SK-N-SH treated with all-trans-retinoic acid at 6 μM for 48 hours (cell line): ENCODE measurements around the gene MAP4K4.

Source experiments
- ATAC-seq: fragments of 200-7000 bp; cut with Tn5 transposase; 3 replicates; pipeline ENCODE4 v1.9.1; 2020; ENCODE audit warnings: mild to moderate bottlenecking, moderate library complexity
- ARNTL ChIP-seq: fragments of 450-650 bp; formaldehyde crosslinking; IDR thresholded peaks from 2 replicates; pipeline ENCODE4 v1.5.0; 2020; ENCODE audit warnings: low read depth, mild to moderate bottlenecking, moderate library complexity, borderline replicate concordance
- BACH2 ChIP-seq: fragments of 250-450 bp; sonication (Bioruptor Pico); IDR thresholded peaks from 2 replicates; pipeline ENCODE4 v1.9.0; 2021; ENCODE audit warnings: mild to moderate bottlenecking, borderline replicate concordance
- CREB5 ChIP-seq: fragments of 250-450 bp; sonication (Bioruptor Pico); IDR thresholded peaks from 2 replicates; pipeline ENCODE4 v1.5.1; 2020; ENCODE audit warnings: low read depth, mild to moderate bottlenecking, moderate library complexity
- CSDC2 ChIP-seq: fragments of 250-450 bp; sonication (Bioruptor Pico); IDR thresholded peaks from 2 replicates; pipeline ENCODE4 v1.5.0; 2020; ENCODE audit warnings: mild to moderate bottlenecking, moderate library complexity
- CSRNP3 ChIP-seq: fragments of 250-450 bp; sonication (Bioruptor Pico); IDR thresholded peaks from 2 replicates; pipeline ENCODE4 v1.5.1; 2021; ENCODE audit warnings: mild to moderate bottlenecking, moderate library complexity
- GLIS3 ChIP-seq: fragments of 250-450 bp; sonication (Bioruptor Pico); IDR thresholded peaks from 2 replicates; pipeline ENCODE4 v1.5.0; 2020; ENCODE audit warnings: mild to moderate bottlenecking, moderate library complexity
- ISL1 ChIP-seq: fragments of 250-450 bp; sonication (Bioruptor Pico); IDR thresholded peaks from 2 replicates; pipeline ENCODE4 v2.1.2; 2022; ENCODE audit warnings: mild to moderate bottlenecking, moderate library complexity
- OSR1 ChIP-seq: fragments of 250-450 bp; sonication (Bioruptor Pico); IDR thresholded peaks from 2 replicates; pipeline ENCODE4 v1.8.0; 2022; ENCODE audit warnings: moderate library complexity, mild to moderate bottlenecking, inconsistent platforms
- PATZ1 ChIP-seq: fragments of 250-450 bp; sonication (Bioruptor Pico); IDR thresholded peaks from 2 replicates; pipeline ENCODE4 v1.8.0; 2020; ENCODE audit warnings: mild to moderate bottlenecking, moderate library complexity, borderline replicate concordance
- POU6F1 ChIP-seq: fragments of 250-450 bp; sonication (Bioruptor Pico); IDR thresholded peaks from 2 replicates; pipeline ENCODE4 v1.8.0; 2021; ENCODE audit warnings: low read depth, mild to moderate bottlenecking, moderate library complexity, borderline replicate concordance
- PPARA ChIP-seq: fragments of 250-450 bp; sonication (Bioruptor Pico); IDR thresholded peaks from 2 replicates; pipeline ENCODE4 v1.5.0; 2020; ENCODE audit warnings: mild to moderate bottlenecking, borderline replicate concordance
- SNAI2 ChIP-seq: fragments of 250-450 bp; sonication (Bioruptor Pico); IDR thresholded peaks from 2 replicates; pipeline ENCODE4 v1.5.0; 2020; ENCODE audit warnings: mild to moderate bottlenecking, moderate library complexity
- TCF4 ChIP-seq: fragments of 250-450 bp; sonication (Bioruptor Pico); IDR thresholded peaks from 2 replicates; pipeline ENCODE4 v1.8.0; 2021; ENCODE audit warnings: mild to moderate bottlenecking, moderate library complexity, borderline replicate concordance
- TOX ChIP-seq: fragments of 250-450 bp; sonication (Bioruptor Pico); IDR thresholded peaks from 2 replicates; pipeline ENCODE4 v1.8.0; 2021; ENCODE audit warnings: mild to moderate bottlenecking, moderate library complexity, borderline replicate concordance
- TSHZ2 ChIP-seq: fragments of 250-450 bp; sonication (Bioruptor Pico); IDR thresholded peaks from 2 replicates; pipeline ENCODE4 v1.5.0; 2020; ENCODE audit warnings: mild to moderate bottlenecking, moderate library complexity
- ZC3H10 ChIP-seq: fragments of 250-450 bp; sonication (Bioruptor Pico); IDR thresholded peaks from 2 replicates; pipeline ENCODE4 v1.5.1; 2021; ENCODE audit warnings: mild to moderate bottlenecking, moderate library complexity
- ZFP3 ChIP-seq: fragments of 250-450 bp; sonication (Bioruptor Pico); IDR thresholded peaks from 2 replicates; pipeline ENCODE4 v1.5.0; 2020; ENCODE audit warnings: mild to moderate bottlenecking, moderate library complexity
- ZFP30 ChIP-seq: fragments of 450-650 bp; formaldehyde crosslinking; IDR thresholded peaks from 2 replicates; pipeline ENCODE4 v1.5.0; 2022; ENCODE audit warnings: mild to moderate bottlenecking, moderate library complexity
- ZNF565 ChIP-seq: fragments of 450-650 bp; formaldehyde crosslinking; conservative IDR thresholded peaks from 2 replicates; pipeline ENCODE4 v1.5.0; 2020; ENCODE audit warnings: low read depth, mild to moderate bottlenecking, moderate library complexity
- ZNF70 ChIP-seq: fragments of 450-650 bp; formaldehyde crosslinking; IDR thresholded peaks from 2 replicates; pipeline ENCODE4 v1.5.0; 2020; ENCODE audit warnings: mild to moderate bottlenecking, moderate library complexity
- ZNF8 ChIP-seq: fragments of 450-650 bp; formaldehyde crosslinking; IDR thresholded peaks from 2 replicates; pipeline ENCODE4 v1.5.0; 2020; ENCODE audit warnings: mild to moderate bottlenecking, moderate library complexity

The MAP4K4 gene

GRCh38 chr2:101697124-101698013, at the start of gene MAP4K4:
TSS of gene MAP4K4 (plus strand) at chr2:101697707. CDS start at chr2:101698081, 374 bp downstream.
- peak; percentile 74 for ATAC-seq
- TF ChIP-seq POU6F1 (CRISPR knock-in tag) = no peak
- TF ChIP-seq GLIS3 (CRISPR knock-in tag) = no peak
- TF ChIP-seq CREB5 (CRISPR knock-in tag) = no peak
- TF ChIP-seq TSHZ2 (CRISPR knock-in tag) = no peak
- TF ChIP-seq BACH2 (CRISPR knock-in tag) = no peak
- no peak for TF ChIP-seq OSR1 (CRISPR knock-in tag)
- no peak for TF ChIP-seq TCF4
- TF ChIP-seq ZNF8 (CRISPR knock-in tag) = no peak
- TF ChIP-seq ZFP3 = no peak
- no peak for TF ChIP-seq PATZ1
- no peak for TF ChIP-seq PPARA
- TF ChIP-seq CSRNP3 = no peak
- TF ChIP-seq SNAI2 = no peak
- TF ChIP-seq ZFP30 (CRISPR knock-in tag) = no peak
- TF ChIP-seq TOX (CRISPR knock-in tag) = no peak
- no peak for TF ChIP-seq ZNF70 (CRISPR knock-in tag)
- TF ChIP-seq CSDC2 (CRISPR knock-in tag) = no peak
- TF ChIP-seq ISL1 (CRISPR knock-in tag) = no peak
- TF ChIP-seq ZNF565 (CRISPR knock-in tag) = no peak
- TF ChIP-seq ZC3H10 (CRISPR knock-in tag) = no peak

- ATAC-seq = no peak
Measured at GRCh38 chr2:101653469-101653868, 44.0 kb upstream of the MAP4K4 start.

More at GRCh38 chr2:101653469-101653868, 44.0 kb upstream of the MAP4K4 start:
- TF ChIP-seq CREB5 (CRISPR knock-in tag) (no peak), ARNTL (no peak), TCF4 (no peak)
